Putamen (tissue), 1 donor: ENCODE results near the gene ALKAL2.

Experiments used
- DNase-seq: peaks from one replicate; pipeline ENCODE4 v3.0.0-alpha.2; 2016; ENCODE audit warnings: low spot score

Gene ALKAL2

DNA sequence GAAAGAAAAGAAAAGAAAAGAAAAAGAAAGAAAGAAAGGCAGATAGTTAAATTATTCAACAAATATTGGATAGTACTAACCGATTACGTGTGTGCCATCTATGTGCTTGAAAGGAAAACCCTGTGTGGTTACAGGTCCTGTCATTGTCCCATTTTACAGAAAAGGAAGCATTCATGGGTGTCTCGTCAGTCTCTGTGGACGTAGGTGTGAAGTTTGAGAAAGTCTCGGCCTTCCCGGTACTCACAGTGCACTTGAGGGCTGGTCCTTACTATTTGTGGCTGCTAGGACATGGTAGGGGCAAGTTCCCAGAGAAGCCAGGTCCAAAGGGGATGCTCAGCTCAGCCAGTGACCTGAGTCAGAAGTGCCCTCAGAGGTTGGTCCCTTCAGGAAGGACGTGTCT, 43.3 kb downstream of the ALKAL2 start:
- DNase-seq, result no peak

DNA sequence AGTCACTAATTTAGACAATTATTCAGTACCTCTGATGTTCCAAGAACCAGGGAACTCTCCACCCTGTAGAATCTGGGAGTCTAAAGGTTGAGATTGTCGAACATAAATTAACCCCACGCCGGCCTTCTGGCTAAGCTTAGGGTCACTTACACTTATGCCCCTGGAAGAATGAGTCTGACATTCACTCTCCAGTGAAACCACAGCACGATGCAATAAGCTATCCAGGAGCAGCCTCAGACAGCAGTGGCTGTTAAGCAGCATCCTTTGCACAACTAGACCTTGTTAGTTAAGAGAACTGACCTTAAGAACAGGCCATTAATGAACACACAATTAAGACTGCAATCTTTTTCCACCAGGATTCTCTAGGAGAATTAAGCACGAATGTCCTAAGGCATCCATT, 49.0 kb downstream of the ALKAL2 start:
- DNase-seq, result no peak

DNA sequence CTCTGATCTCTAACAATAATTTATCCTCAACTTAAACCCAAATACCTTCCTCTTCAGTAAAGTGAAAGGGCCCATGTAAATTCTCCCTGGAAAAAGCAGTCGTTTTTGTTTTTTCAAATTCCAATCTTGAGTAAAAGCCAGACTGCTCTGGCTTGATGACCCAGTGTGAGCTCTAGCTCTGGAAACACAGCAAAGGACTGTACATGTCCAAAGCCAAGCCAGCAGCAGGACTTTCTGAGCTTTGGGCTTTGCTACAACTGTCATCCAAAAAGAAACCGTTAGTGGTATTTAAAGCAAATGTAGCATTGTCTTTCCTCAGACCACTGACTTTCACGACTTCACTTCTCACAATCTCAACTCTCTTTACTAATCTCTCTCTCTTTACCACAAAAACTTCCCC, 49.5 kb downstream of the ALKAL2 start:
- no peak for DNase-seq

DNA sequence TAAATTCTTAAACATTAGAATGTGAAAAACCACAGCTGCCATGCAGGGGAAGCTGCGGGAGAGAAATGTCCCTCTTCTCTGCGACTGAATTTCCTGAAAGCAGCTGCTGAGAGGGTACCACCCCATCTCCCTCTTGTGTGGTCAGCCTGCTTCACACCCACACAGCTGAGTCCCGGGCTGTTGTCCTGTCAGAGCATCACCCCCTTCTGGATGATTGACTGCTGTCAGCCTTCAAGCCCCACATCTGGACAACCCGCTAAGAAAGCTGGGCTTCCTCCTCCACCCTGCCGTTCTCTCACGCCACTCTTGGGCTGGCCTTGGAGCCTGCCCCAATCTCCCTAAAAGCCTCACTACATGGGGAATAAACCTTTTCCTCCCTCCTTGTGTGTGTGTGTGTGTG, 50.0 kb downstream of the ALKAL2 start:
- DNase-seq, result peak; percentile 64

DNA sequence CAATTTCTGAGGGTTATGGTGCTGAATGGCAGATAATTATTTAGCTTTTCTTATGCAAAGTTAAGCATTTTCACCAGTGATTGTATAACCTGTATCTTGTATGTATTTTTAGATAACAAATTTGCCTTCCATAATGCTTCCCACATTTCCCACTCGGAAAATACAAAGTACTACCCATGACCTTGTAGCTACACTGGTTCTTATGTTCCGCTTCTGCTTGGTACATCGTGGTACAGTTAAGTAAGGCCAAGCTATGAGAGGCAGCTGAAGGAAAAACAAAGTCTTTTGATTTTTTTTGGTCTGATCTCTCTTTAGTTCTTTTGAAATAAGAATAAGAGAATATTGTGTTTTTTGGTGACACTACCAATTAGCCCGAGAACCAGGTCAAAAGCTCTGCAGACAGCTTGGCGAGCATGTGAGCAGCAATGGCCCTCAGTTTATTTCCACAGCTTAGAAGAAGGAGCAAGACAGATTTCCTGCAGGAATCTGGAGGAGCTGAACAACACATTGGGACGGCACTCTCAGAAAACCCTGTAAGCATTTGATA, 50.8 kb downstream of the ALKAL2 start:
- DNase-seq, result no peak

DNA sequence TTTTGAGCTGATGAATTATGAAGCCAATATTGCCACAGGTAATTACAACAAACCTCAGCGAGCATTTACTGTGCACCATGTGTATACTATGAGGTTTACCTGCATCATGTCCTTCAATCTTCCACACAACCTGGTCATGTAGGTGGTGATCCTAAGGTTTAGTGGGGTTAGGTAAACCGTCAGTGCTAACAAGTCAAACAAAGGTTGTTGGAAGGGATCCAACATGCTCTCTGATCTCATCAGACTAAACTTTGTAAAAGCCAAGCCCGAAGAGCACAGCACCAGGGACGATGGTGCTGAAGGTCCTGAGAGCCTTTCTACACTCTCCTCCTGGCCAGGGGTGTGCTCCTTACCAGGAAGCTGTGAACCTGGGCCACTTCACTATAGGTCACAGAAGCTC, 53.5 kb downstream of the ALKAL2 start:
- no peak for DNase-seq

DNA sequence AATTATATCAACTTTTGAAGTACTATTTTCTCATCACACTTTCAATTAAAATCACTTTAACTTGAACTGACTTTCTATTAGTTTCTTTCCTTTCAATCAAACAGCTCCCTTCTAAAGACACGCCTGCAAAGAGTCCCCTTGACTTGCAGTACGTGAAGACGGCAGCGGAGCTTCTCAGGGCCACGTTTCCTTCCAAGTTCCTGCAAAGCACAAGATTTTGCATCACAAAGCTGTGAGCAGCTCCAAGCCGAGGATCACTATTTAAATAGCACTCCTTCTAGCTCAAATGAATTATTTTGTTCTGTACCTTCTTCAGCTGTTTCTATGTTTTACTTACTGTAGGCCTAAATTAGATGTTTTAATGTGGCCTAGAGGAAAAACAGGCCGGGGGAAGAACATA, 54.9 kb downstream of the ALKAL2 start:
- no peak for DNase-seq

DNA sequence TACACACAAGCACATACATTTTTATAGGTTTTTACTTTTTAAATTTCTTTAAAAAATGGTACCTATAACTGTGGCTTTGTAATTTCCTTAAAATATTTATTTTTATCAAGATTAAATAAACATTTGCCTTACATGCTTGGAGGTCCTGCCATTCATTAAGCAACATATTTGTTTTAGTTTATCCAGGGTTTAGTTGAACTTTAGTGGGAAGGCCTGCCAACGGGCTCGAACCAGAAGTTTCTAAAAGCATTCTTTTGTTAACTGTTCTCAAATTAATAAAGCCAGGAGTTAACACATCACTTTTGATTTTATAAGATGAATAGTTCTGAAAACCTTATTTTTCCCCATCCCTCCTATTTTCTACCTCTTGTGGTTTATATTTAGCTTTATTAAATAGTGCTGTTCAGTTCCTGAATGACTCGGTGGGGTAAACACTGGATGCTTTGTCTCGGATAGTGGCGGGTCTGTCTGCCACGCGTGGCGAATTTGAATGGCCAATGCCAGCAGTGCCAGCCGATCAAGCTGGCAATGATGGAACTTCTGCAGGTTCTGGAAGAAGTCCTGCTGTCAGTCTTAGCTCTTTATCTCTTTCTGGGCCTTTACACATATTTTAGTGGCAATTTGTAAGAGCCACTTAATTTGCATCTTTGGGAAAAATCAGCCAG, 56.2 kb downstream of the ALKAL2 start:
- DNase-seq, result peak; percentile 84
